Fibroblast of lung (primary cell): ENCODE results near the gene TREML4. TPM values are rescaled to one million over a fixed set of nuclear protein-coding genes. Genes with fewer than 3 reads are reported as not detected.

Source experiments
- DNase-seq, 2 donors: peaks; one replicate each; pipeline versions ENCODE4 v3.0.0 to v3.0.0-alpha.2; 2010; ENCODE audit warnings: low read depth in 2 of 2
- H2AFZ ChIP-seq: 2 replicates; pipeline ENCODE4 v1.5.1; 2012; ENCODE audit warnings: low read length, control low read depth, inconsistent platforms
- H3K27ac ChIP-seq: 2 replicates; pipeline ENCODE4 v1.5.1; 2011; ENCODE audit warnings: low read length, control low read depth; ENCODE audit not compliant: insufficient read depth
- H3K27me3 ChIP-seq: 2 replicates; pipeline ENCODE4 v1.5.1; 2011; ENCODE audit warnings: mild to moderate bottlenecking, low read length; ENCODE audit not compliant: control insufficient read depth, insufficient read depth
- H3K36me3 ChIP-seq: 2 replicates; pipeline ENCODE4 v1.5.1; 2011; ENCODE audit warnings: low read length; ENCODE audit not compliant: control insufficient read depth, insufficient read depth
- H3K4me1 ChIP-seq: 2 replicates; pipeline ENCODE4 v1.5.1; 2011; ENCODE audit warnings: low read length; ENCODE audit not compliant: control insufficient read depth, insufficient read depth; ENCODE audit errors: extremely low read depth
- H3K4me2 ChIP-seq: 2 replicates; pipeline ENCODE4 v1.5.1; 2011; ENCODE audit warnings: low read length, control low read depth; ENCODE audit not compliant: insufficient read depth; ENCODE audit errors: extremely low read depth
- H3K4me3 ChIP-seq, 4 experiments: fragments of 200-600 bp in 1 of 4; sonication (generic) in 1 of 4; replicated peaks in 1 of 4; 2 replicates each; pipeline ENCODE4 v1.5.1; 2011 to 2016; ENCODE audit warnings: low read length in 4 of 4, low read depth in 3 of 4, mild to moderate bottlenecking in 3 of 4, control low read depth in 2 of 4, inconsistent platforms in 1 of 4, mixed read lengths in 1 of 4; ENCODE audit not compliant: insufficient read depth in 1 of 4; ENCODE audit errors: control extremely low read depth in 1 of 4
- H3K79me2 ChIP-seq: 2 replicates; pipeline ENCODE4 v1.5.1; 2012; ENCODE audit warnings: mild to moderate bottlenecking, low read length, inconsistent platforms; ENCODE audit not compliant: control insufficient read depth, insufficient read depth
- H3K9ac ChIP-seq: 2 replicates; pipeline ENCODE4 v1.5.1; 2011; ENCODE audit warnings: mild to moderate bottlenecking, low read length, control low read depth; ENCODE audit not compliant: insufficient read depth
- H3K9me3 ChIP-seq: 2 replicates; pipeline ENCODE4 v1.5.1; 2012; ENCODE audit warnings: low read depth, low read length; ENCODE audit not compliant: control insufficient read depth, insufficient read depth
- H4K20me1 ChIP-seq: 2 replicates; pipeline ENCODE4 v1.5.1; 2011; ENCODE audit warnings: low read length; ENCODE audit not compliant: control insufficient read depth, insufficient read depth; ENCODE audit errors: extremely low read depth
- CTCF ChIP-seq, 2 donors: IDR thresholded peaks in 1 of 2; conservative IDR thresholded peaks in 1 of 2; 1 replicate in 1 of 2; 2 replicates in 1 of 2; pipeline ENCODE4 v1.5.1; 2011 to 2012; ENCODE audit warnings: low read length in 2 of 2, control low read depth in 1 of 2, inconsistent platforms in 1 of 2, low read depth in 1 of 2, mild to moderate bottlenecking in 1 of 2
- EZH2 ChIP-seq: IDR thresholded peaks from 2 replicates; pipeline ENCODE4 v1.5.1; 2012; ENCODE audit warnings: low read length, control low read depth, mild to moderate bottlenecking; ENCODE audit errors: missing control alignments
- polyA plus RNA-seq, 2 donors: library from polyadenylated mRNA; depleted of rRNA in 1 of 2; stranded (reverse) in 1 of 2; unstranded in 1 of 2; fragments of >200 nt; gene quantifications; 2 replicates each; pipeline ENCODE4 v1.2.1, GENCODE V29; 2011 to 2012; ENCODE audit warnings: missing spikeins in 1 of 2
- total RNA-seq: library from RNA; depleted of rRNA; stranded (reverse); fragments of >200 nt; gene quantifications from 2 replicates; pipeline ENCODE4 v1.2.1, GENCODE V29; 2014

Gene TREML4
- total and polyA plus RNA-seq, 2 donors (not counting 1 experiment from before 2014, with no cell fraction given): not detected

DNA sequence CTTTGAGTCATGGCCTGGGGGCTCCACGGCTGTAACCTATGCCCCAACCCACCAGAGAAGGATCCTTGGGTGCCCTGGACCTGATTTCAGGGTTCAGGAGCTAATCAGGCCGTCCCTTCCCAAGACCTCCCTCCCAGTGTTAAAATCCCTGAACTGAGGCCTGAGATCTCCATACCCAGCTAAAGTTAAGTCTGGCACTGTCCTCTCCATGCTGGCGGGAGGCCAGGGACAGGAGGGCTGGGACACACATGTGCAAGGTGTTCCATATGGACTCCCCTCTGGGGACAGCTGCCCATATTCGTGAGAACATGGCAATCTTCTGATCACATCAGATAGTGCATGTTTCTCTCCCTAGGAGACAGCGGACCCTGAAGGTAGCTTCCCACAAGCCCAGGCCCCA, 11.5 kb upstream of the TREML4 start:
- Histone ChIP-seq H3K4me3 (no peak overlapping the region), H3K4me2 (no peak overlapping the region), H3K9ac (no peak overlapping the region), H3K27ac (no peak overlapping the region), H3K4me1 (no peaks in the 10 kb centered on the region), H3K9me3 (no peaks in the 10 kb centered on the region), H3K27me3 (no peaks in the 10 kb centered on the region), H3K79me2 (no peaks in the 10 kb centered on the region), H3K36me3 (no peaks in the 10 kb centered on the region), H4K20me1 (no peaks in the 10 kb centered on the region), H2AFZ (no peak overlapping the region)
- no peak for DNase-seq
- TF ChIP-seq EZH2 (no peak), CTCF (conservative IDR thresholded peaks at IDR 0.05 in 1 of 2, IDR thresholded peaks at IDR 0.05 in 1 of 2; ENCODE audit: low read depth in 1 of 2, low read length in 2 of 2) (no peak)

DNA sequence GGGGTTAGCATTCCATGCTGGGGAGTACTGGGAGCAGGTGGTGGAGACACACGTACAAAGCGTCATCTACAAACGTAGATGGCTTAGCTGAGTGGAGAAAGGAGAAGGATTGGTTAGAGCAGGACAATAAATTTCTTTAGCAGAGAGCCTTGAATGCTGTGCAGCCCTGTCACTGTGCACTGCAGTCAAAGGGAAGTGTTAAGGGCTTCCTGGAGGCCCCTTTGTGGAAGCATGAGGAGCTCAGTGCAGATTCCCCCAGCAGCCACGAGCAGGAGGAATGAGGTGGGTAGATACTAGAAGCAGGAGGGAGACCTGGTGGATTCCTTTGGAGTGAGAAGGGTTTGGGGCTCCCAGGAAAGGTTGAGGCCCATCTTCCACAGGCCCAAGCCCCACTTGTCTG, 6.1 kb upstream of the TREML4 start:
- H4K20me1 ChIP-seq: no peaks in the 10 kb centered on the region
- no peak overlapping the region for H3K4me2 ChIP-seq
- DNase-seq: no peak
- no peak overlapping the region for H3K4me3 ChIP-seq
- H3K9me3 ChIP-seq: no peaks in the 10 kb centered on the region
- no peaks in the 10 kb centered on the region for H3K36me3 ChIP-seq
- H3K4me1 ChIP-seq: no peaks in the 10 kb centered on the region
- no peaks in the 10 kb centered on the region for H3K27me3 ChIP-seq
- no peak overlapping the region for H3K9ac ChIP-seq
- no peak overlapping the region for H3K27ac ChIP-seq
- no peaks in the 10 kb centered on the region for H3K79me2 ChIP-seq
- H2AFZ ChIP-seq: no peak overlapping the region
- TF ChIP-seq EZH2: no peak
- no peak for TF ChIP-seq CTCF (conservative IDR thresholded peaks at IDR 0.05 in 1 of 2, IDR thresholded peaks at IDR 0.05 in 1 of 2; ENCODE audit: low read depth in 1 of 2, low read length in 2 of 2)

DNA sequence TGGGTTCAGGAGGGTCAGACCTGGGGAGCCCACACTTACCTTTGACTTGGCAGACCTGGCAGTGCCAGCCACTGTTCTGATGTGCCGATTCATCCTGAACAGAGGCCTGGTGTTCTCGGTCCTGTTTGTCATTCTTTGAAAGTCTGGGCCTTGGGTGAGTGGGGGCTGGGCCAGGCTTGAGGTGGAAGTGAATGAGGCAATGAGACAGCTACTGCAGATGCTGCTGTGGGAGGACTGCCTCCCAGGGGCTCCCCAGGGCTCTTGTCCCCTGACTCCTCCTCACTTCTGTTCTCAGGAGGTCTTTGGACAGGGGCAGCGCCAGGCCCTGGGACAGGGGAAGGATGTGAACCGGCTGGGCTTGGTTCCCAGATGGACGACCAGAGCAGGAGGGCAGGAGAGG, 5.6 kb upstream of the TREML4 start:
- Histone ChIP-seq H3K27ac (no peak overlapping the region), H2AFZ (no peak overlapping the region), H4K20me1 (no peaks in the 10 kb centered on the region), H3K27me3 (no peaks in the 10 kb centered on the region), H3K36me3 (no peaks in the 10 kb centered on the region), H3K4me1 (no peaks in the 10 kb centered on the region), H3K9ac (no peak overlapping the region), H3K4me2 (no peak overlapping the region), H3K4me3 (no peak overlapping the region), H3K9me3 (no peaks in the 10 kb centered on the region), H3K79me2 (no peaks in the 10 kb centered on the region)
- no peak for DNase-seq
- TF ChIP-seq CTCF (conservative IDR thresholded peaks at IDR 0.05 in 1 of 2, IDR thresholded peaks at IDR 0.05 in 1 of 2; ENCODE audit: low read depth in 1 of 2, low read length in 2 of 2) (no peak), EZH2 (no peak)
